CD4-positive, alpha-beta T cell treated with Interleukin-21 for 1 hour (primary cell): Measurements from ENCODE around the gene DNAH2.

Experiments used
- DNase-seq: peaks from one replicate; pipeline ENCODE4 v3.0.0-alpha.2; 2020

DNAH2 gene

DNA sequence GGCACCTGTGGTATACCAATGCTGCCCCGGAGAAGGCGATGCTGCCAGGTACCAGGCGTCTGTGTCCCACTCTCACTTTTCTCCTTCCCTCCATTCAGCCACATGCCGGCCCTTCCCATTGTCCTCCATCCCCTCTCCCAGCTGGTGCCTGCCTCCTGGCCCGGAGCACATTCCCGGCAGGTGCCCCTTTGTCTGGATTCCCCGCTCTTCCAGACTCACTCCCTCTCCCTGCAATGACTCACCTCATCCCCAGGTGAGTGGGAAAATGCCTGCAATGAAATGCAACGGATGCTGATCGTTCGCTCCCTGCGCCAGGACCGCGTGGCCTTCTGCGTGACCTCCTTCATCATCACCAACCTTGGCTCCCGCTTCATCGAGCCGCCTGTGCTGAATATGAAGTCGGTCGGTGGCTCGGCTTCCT, 106.0 kb downstream of the DNAH2 start:
- DNase-seq = no peak

DNA sequence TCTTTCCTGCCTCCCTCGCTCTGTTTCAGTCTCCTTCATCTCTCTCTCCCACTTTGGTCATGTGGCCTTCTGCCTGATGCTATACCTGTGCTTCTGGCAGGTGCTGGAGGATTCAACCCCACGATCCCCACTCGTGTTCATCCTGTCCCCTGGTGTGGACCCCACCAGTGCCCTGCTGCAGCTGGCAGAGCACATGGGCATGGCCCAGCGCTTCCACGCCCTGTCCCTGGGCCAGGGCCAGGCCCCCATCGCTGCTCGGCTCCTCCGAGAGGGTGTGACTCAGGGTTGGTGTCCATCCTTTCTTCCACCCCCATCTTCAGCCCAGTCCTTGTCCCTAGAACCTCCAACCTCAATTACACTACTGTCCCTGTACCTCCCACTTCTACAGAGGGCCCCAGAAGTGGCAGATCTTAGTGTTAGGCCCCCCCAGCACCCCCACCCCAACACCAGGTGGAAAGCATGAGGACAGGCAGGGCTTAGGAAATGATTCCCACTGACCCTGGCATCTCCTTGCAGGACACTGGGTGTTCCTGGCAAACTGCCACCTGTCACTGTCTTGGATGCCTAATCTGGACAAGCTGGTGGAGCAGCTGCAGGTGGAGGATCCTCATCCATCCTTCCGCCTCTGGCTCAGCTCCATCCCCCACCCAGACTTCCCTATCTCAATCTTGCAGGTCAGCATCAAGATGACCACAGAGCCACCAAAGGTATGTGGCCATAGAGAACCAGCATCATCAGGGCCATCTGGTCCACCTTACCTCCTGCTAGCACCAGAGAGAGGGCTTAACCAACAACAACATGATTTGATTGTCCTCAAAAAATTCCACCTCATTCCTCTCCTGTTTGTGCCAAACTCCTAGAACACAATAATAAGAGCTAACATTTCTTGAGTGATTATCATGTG, 106.7 kb downstream of the DNAH2 start:
- DNase-seq = no peak

DNA sequence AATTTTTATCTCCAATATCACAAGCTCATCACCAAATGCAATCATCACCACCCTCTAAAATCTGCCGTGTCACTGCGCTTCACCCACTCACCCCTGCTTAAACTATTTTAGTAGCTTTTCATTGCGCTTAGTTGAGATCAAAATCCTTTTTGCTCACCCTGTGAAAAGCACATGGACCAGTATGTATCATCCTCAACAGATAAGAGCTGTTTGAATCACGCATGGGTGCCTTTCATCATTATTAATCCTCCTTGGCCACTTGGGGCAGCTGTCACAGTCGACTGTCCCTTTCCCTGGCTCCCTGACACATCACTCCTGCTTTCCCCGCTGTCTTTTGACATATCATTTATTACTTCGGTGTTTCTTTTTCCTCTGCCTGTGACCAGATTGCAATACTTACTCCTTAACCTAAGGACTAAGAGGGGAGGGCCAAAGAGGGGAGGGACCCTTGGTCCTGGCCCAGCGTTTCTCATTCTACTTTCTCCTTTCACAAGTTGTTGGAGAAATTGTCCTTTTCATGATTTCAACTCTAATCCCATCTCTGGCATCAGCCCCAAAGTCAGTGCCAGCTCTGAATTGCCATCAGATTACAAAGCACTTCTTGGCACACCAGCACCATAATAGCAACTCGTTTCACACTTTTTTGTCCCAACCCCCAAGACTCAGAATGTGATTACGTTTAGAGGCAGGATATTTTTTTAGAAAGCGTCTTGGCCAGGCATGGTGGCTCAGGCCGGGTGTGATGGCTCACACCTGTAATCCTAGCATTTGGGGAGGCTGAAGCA, 107.9 kb downstream of the DNAH2 start:
- DNase-seq = peak; percentile 3

DNA sequence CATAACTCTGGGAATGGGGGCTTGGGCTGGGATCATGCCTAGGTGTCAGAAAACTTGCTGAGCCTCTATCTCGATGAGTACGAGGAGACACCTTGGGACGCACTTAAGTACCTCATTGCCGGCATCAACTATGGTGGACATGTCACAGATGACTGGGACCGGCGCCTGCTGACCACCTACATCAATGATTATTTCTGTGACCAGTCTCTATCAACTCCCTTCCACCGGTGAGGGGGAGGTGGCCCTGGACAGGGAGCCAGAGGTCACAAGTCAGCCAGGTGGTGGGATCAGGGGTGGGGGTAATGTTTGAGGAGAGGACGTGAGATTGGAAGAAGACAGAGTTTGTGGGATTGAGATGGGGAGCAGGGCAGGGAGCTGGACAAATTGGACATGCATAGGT, 113.1 kb downstream of the DNAH2 start:
- DNase-seq = no peak

DNA sequence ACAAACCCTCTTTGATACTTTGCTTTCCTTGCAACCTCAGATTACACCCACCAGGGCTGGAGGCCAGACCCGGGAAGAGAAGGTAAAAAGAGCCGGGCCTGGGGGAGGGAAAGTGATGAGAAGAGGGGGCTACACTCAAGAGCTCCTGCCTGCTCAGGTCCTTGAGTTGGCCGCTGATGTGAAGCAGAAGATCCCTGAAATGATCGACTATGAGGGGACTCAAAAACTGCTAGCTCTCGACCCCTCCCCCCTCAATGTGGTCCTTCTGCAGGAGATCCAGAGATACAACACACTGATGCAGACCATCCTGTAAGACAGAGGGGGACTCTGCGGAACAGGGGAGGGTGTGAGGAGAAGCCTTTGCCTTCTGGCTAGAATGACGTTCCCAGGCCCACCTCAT, 113.7 kb downstream of the DNAH2 start:
- no peak for DNase-seq

DNA sequence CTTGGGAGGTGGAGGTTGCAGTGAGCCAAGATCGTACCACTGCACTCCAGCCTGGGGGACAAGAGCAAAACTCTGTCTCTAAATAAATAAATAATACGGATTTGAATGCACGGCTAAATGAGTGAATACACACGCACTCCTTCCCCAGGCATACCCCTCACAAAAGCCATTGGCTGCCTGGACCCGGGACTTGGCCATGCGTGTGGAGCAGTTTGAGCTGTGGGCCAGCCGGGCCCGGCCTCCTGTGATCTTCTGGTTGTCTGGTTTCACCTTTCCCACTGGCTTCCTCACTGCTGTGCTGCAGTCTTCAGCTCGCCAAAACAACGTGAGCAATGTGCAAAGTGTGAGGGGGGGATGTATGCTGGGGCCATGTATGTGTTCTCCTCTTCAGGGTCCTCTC, 114.9 kb downstream of the DNAH2 start:
- no peak for DNase-seq

DNA sequence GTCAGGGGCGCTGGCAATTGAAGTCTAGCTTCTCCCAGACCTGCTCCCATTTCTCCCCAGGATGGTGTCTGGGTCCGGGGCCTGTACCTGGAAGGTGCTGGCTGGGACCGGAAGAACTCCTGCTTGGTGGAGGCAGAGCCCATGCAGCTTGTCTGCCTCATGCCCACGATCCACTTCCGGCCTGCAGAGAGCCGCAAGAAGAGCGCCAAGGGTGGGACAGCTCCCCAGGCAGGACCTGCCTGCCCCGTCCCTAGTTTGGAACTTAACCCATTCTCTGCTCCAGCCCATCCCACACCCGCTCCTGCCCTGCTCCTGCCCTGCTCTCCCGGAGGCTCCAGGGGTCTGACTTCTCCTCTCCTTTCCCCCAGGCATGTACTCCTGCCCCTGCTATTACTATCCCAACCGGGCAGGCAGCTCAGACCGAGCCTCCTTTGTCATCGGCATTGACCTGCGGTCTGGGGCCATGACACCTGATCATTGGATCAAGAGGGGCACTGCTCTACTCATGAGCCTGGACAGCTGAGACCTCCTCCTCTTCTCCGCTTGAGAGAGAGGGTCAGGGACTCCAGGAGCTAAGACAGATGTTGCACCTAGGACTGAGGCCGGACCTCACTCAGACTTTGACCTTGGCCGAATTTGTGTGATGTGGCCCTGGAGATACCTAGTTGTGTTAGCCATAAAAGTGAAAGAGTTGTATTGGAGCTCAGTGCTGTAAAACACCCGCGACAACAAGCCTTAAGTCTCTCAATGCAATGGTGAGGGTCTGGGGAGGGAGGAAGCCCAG, 115.7 kb downstream of the DNAH2 start:
- DNase-seq = no peak

DNA sequence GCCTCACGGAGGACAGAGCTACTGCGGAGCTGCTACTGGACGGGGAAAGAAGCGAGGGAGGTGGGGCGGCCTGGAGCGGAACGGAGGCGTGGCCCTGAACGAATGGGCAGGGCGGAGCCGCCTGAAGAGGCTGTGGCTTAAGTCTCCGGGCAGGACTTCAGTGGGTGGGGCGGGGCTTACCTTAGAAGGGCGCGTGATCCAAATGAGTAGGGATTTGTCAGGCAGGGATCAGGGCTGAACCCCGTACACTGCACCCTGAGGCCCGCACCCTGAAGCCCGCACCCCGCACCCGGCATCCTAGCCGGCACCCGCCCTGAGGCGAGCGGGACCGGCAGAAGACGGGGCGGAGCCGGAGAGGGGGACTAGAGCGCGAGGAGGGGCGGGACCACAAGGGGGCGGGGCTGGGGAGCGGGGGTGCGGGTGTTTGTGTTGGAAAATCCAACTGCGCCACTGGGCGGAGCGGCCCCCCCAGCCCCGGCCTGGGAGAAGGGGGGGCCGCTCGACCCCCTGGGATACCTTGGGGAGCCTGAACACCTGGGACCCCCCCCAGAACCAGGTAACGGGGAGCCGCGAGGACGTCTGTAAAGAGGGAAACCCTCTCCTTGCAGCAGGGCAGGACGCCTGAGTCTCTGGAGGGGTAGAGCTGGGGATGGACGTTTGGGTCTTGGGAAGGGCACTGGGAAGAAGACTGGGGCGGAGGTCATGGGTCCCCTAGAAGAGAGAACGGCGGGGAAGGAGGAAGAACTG, 116.4 kb downstream of the DNAH2 start, which contains the start of gene KDM6B:
Gene KDM6B (plus strand): TSS at position 423 of the 747 bp plus-strand sequence. CDS start 11,338 bp downstream, outside the sequence.
- peak; percentile 89 for DNase-seq

DNA sequence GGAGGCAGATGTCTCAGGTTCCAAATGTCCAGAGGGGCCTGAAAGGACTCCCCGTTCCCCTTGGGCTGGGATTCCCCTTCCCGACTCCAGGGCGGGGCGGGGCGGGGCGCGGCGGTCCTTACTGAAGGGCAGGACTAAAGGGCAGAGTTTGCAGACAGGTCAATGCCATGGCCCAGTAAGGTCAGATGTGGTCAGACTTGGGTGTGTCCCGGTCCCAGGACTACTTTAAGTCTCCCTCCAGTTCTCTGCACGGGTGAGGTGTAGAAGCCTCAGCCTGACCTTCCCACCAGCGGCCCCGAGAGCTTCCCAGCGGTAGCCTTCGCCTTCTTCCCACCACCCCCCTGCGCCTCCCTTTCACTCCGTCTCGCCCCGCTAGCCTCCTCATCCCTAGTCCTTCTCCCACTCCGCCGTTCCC, 117.0 kb downstream of the DNAH2 start:
- DNase-seq = peak; percentile 82

DNA sequence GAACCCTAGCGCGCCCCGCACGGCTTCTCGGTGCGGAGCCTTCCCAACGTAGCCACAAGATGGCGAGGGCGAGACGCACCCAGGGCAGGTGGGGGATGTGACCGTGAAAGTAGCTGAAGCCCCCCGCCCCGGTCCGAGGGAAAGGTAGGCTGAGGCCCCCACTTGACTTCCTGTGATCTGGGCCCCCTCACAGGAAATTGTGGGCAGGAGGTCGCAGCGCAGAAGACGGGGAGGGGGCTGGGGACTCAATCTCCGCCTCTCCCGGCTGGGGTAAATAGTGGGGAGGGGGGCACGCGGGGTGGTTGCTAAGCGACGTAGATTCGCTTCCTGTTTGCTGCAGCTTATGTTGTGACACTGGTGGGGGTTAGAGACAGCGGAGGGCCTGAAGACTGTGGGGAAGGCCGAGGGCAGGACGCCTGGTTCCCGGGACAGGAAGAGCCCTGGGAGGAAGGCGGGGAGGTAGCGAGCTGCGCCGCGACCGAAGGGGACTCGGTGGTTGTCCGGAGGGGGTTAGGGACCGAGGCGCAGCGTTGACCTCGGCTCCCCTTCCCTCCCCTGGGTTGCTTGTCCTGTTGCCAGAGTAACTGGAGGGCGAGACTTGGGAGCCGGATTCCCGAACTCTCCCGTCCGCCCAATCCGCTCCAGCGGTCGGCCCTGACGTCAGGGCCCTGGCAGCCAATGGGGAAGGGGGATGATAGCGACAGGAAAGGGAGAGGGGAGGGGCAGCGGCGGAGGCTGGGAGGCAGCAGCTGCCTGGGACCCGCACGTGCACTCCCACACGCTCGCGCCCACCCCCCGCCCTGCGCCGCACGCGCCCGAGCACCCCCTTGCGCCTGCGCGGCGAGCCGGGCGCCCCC, 117.6 kb downstream of the DNAH2 start:
- DNase-seq = peak; percentile 95

DNA sequence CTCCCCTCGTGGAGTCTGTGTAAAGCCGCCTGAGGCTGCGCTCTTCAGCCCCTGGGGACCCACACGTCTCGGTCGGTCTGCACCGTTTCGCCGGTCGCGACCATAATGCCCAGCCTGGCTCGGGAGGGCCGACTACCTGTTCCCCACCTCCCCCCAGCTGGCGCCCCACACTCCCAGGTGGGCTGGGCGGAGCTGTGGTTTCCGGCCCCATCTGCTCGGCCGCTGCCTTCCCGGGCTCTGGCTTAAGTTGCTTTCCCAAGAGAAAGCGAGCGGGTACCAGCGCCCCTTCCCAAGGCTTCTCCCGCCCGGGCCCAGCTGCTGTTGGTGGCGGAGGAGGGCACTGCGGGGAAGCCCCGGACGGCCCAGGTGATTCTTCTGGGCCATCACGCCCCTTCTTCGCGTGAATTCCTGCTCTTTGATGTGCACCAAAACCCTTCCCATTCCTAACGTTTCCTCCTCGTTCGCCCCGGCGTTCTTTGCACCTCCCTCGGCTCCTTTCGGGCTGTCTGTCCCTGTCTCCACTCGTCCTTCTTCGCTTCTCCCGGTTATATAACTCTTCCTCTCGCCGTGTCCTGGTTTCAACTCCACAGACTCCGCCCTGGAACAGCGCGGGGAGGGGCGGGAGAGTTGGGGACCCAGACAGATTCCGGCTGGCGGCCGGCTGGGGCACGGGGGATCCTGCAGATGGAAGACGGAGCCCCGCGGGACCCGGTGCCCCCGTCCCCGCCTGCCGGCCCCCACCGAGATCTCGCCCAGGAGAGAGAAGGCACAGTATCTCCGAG, 118.5 kb downstream of the DNAH2 start:
- DNase-seq = peak; percentile 69

DNA sequence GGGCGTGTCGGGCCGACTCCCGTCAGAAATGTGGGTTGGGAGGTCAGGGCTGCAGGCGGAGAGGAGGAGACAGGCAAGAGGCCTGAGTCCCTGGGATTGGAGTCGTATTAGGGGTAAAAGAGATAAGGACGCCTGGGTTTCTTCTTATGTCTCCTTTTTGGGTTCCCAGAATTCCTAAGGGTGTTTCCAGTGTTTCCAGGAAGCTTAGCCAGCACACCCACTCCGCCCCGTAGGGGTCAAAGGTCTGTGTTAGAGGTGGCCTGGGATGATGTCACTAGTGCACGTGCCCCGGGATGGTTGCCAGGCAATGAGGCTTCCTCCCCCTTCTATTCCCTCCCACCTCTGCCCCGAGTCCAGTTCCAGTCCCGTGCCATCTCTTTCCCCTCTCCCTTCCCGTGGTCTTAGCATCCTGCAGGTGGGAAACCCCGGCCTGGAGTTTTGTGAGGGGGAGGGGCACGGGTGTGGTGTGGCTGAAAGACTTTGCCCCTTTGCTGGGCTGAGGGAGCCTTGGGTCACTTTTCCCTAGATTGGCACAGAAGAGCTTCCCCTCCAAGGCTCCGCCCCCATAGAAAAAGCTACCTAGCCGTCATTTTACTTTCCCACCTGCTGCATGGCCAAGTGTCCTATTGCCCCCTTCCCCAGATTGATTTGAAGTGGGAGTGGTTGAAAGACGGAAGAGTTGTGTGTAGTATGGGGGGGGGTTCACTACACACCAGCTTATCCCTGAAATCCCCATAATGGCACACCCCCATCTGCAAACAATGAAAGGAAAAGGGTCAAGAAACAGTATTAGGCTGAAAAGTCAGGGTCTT, 119.3 kb downstream of the DNAH2 start:
- peak; percentile 87 for DNase-seq

DNA sequence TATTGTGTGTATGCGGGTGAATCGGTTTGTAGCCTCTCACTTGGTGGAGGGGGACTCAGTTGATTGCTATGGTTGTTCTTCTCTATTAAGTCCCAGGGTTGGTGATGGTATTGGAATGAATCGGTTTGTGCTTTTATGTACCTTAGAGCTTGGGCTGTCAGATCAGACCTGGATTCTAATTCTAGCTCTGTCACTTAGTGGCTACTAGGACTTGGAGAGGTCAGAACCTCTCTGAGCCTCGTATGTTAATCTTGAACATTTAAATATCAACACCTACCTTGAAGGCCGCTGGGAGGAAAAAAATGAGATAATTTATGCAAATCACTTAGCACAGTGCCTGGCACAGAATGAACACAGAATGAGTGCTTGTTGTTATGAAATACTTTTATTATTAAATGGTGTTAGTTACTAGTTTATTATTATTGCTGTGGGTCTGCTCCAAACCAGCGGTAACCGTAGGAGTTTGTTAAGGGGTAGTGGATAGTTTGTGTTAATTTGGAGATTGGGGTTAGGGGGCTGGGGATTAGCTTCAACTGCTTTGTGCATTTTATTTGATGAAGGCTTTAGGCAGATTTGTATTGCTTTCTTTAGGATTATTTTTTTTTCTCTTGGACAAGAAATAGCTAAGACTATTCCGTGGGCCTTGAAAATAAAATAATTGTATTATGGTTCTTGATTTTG, 120.0 kb downstream of the DNAH2 start:
- peak; percentile 32 for DNase-seq

DNA sequence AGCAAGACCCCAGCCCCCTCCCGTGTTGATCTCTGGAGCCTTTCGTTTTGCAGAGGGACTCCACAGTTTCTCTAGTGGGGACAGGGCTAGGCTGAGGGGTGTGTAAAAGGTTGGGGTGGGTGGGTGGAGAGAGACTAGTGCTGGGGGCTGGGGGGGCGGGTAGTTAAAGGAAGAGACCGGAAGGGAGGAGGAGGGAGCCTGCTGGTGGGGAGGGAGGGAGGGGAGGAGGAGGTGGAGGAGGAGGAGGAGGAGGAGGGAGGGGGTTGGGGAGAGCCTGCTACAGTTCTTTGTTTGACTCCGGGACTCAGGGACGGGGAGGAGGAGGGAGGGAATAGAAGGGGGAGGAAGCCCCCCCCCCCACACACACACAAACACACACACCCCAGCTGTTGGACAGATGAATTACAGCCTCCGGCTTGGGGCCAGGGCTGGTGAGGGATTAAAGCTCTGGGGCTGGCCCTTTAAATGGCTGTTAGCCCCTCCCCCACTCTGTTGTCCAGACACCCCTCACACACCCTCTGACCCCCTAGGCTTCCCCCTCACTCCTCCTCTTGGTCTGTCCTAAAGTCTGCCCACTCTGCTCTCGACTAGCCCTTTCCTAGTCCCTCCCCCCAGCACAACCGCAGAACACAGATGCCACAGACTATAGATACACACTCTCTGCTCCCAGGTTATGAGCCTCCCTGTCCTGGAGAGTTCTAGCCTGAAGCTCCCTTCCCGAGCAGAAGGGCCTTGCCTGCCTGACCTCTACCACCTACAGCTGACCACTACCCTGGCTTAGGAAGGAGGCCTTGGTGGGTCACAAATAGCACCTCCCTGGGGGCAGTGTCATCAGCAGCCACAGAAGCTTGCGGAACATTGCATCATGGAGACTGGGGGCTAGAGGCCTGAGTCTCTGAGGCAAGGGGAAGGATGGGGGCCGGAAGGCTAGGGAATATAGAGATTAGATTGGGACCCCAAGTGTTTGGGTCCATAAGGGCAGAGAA, 120.8 kb downstream of the DNAH2 start:
- DNase-seq = peak; percentile 52

DNA sequence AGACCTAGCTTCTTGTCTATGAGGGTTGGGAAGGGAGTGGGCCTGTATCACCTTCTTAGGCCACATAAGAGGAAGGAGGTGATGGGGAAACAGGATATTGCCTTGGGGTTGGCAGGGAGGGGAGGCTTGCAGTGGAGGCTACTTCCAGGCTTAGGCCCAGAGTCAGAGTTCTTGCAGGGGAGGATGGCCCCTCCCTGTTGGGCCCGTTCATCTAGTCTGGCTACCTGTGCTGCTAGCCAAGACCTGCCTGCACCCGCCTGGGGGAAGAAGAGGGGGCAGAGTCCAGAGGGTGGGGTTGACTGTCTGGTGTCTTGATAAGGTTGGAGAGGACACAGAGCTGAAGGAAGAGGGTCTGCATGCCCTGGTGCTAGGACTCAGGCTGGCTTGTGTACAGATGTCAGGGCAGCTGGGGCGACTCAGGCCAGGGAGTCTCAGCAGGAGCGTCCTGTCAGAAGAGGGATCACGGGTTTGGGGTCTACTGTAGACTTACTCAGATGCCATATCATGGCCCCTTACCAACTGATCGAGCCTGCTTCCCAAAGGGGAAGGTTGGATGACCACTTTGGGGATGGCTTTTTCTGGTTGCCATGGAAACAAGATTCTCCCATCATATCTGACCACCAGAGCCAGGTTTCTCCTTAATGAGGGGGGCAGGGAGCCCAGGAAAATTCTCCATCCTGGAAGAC, 121.8 kb downstream of the DNAH2 start:
- peak; percentile 25 for DNase-seq

DNA sequence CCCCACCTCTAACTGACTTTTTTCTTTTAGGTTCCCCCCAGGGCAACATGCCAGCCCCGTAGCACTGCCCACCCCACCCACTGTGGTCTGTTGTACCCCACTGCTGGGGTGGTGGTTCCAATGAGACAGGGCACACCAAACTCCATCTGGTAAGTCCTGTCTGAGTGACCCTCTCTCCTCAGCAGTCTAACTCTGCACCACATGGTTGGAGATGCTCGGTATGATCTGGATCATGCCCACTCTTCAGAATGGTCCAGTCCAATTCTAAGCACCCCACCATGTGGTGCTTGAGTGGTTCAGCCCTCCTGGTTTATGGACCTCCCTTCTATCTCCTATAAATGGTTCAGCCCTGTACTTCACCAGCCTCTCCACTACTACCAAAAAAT, 122.3 kb downstream of the DNAH2 start:
- peak; percentile 51 for DNase-seq

DNA sequence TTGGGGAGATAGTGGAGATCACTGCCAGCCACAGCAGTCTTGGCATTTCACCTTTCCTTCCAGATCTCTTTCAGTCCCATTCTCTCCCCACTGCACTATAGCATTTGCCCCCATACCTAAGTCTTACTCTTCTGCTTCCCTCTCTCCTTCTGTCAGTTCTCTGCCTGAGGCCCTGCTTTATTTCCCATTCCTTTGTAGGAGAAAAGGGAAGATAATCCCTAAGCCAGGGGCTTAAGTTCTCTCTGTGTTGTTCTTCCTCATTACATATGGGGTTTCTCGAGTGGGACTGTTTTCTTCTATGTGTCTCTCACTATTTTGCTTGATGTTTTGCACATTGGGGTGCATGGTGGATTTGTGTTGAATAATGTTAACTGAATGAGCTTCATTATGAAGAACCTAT, 122.9 kb downstream of the DNAH2 start:
- DNase-seq = no peak
